ENCODE data around the gene TNRC6B.
"Not testable (repeated sequence)": the region's sequence is repeated elsewhere in the genome, so short reads cannot be mapped to it uniquely, and the experiment has no call there.

The TNRC6B gene

GRCh38 chr22:40212121-40212520, 34.4 kb downstream of the TNRC6B start:
- DNase-seq: no peak

- DNase-seq: no peak
Measured at GRCh38 chr22:40213478-40213877, 35.8 kb downstream of the TNRC6B start.

GRCh38 chr22:40215266-40215665, 37.5 kb downstream of the TNRC6B start:
- DNase-seq: no peak

GRCh38 chr22:40216041-40216756, 38.5 kb downstream of the TNRC6B start:
- no peak for DNase-seq

GRCh38 chr22:40218152-40218551, 40.4 kb downstream of the TNRC6B start:
- no peak for DNase-seq

GRCh38 chr22:40218723-40219294, 41.1 kb downstream of the TNRC6B start:
- DNase-seq: no peak

- DNase-seq: no peak
Measured at GRCh38 chr22:40220316-40221054, 42.8 kb downstream of the TNRC6B start.

GRCh38 chr22:40221055-40221414, 43.3 kb downstream of the TNRC6B start:
- no peak for DNase-seq

- not testable (repeated sequence) for DNase-seq
Measured at GRCh38 chr22:40222979-40223378, 45.3 kb downstream of the TNRC6B start.

GRCh38 chr22:40224702-40225101, 47.0 kb downstream of the TNRC6B start:
- no peak for DNase-seq

- no peak for DNase-seq
Measured at GRCh38 chr22:40226620-40227019, 48.9 kb downstream of the TNRC6B start.

GRCh38 chr22:40231618-40232313, 54.0 kb downstream of the TNRC6B start:
- DNase-seq: no peak

- DNase-seq: no peak
Measured at GRCh38 chr22:40232624-40233023, 54.9 kb downstream of the TNRC6B start.

- DNase-seq: no peak
Measured at GRCh38 chr22:40233886-40234285, 56.2 kb downstream of the TNRC6B start.

GRCh38 chr22:40234658-40235057, 56.9 kb downstream of the TNRC6B start:
- DNase-seq: peak; percentile 15

GRCh38 chr22:40235308-40235707, 57.6 kb downstream of the TNRC6B start:
- peak; percentile 31 for DNase-seq

- DNase-seq: no peak
Measured at GRCh38 chr22:40236131-40236665, 58.5 kb downstream of the TNRC6B start.

- no peak for DNase-seq
Measured at GRCh38 chr22:40237241-40237640, 59.5 kb downstream of the TNRC6B start.

- no peak for DNase-seq
Measured at GRCh38 chr22:40237788-40238424, 60.2 kb downstream of the TNRC6B start.

GRCh38 chr22:40238425-40239344, 61.0 kb downstream of the TNRC6B start:
- DNase-seq: no peak

GRCh38 chr22:40239345-40239683, 61.6 kb downstream of the TNRC6B start:
- no peak for DNase-seq

- DNase-seq: no peak
Measured at GRCh38 chr22:40240160-40240559, 62.4 kb downstream of the TNRC6B start.
